Heart left ventricle (tissue), 13 donors: ENCODE results near the gene CCPG1.

Experiments
- CTCF ChIP-seq, 12 donors: fragments of 200-600 bp; sonication (generic) in 4 of 12; IDR thresholded peaks; one replicate each; pipeline versions ENCODE4 v1.5.0 to v1.8.0; 2018 to 2022; ENCODE audit warnings: antibody characterized with exemption in 12 of 12, mild to moderate bottlenecking in 5 of 12
- POLR2A ChIP-seq, 2 donors: fragments of 450-650 bp; IDR thresholded peaks; one replicate each; pipeline ENCODE4 v1.6.1; 2017; ENCODE audit warnings: antibody characterized with exemption in 2 of 2, mild to moderate bottlenecking in 2 of 2, moderate library complexity in 2 of 2
- donor health status: ischemic (EF 13 %, LVEDD 7.1; RV severe dilation, severe dysfunction).
- donor health status: DM: no; HTN: yes; CAD: no.
- donor health status: DM: no; HTN: no; CAD: no.
- donor health status: ischemic (EF 25% LVEDD 6.9; RV normal size, moderate dysfunction).
- donor health status: ischemic (EF 25% LVEDD 5.7; RV mildly dilated, moderate dysfunction).
- donor health status: ischemic (EF 35%, LVEDD 5.7; RV mildly dilated, moderate dysfunction).
- donor health status: nonischemic (EF 11% LVEDD 7.7; RV severe dilation, severe dysfunction).
- donor health status: DM: yes; HTN: yes; CAD: no.
- donor health status: PGD.
- donor health status: ischemic (EF 29% LVEDD 5.4; RV normal size, mild dysfunction).
- donor health status: nonischemic (EF 23%, LVEDD 6.1; RV moderate dilation, normal function).

GRCh38 chr15:55319537-55320237, 88.5 kb downstream of the CCPG1 start:
- no peak for TF ChIP-seq CTCF (IDR thresholded peaks at IDR 0.05)
- no peak for TF ChIP-seq POLR2A (IDR thresholded peaks at IDR 0.05)
